GM20000 (cell line): ENCODE data around the gene SLC4A8.

ENCODE experiments used
- DNase-seq: peaks from one replicate; pipeline ENCODE4 v3.0.0; 2012; ENCODE audit warnings: low spot score
- TF ChIP-seq, protein P1 (sequence below): IDR thresholded peaks from 2 replicates; pipeline ENCODE4 v1.5.1; 2012; ENCODE audit warnings: mild to moderate bottlenecking, control low read depth; ENCODE audit errors: extremely low read depth, missing control alignments

The SLC4A8 gene

DNA sequence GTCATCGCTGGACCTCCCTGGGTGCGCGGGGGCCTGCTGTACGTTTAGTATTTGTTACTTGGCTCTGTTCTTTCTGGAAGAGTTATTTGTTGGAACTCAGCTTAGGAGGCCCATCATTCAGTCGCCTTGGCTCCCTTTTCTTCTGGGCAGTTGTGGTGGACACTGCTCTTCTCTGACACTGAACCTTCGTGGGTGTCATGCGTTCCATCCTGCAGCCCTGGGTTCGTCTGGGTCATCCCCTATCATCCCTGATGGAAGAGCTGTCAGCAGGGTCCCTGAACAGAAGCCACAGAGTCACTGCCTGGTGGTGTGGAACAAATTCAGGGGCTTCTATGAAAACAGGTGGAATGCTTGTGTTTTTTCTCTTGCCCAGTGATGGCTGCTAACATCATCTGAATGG lies 113.5 kb downstream of the SLC4A8 start:
- no peak for DNase-seq
- TF ChIP-seq, protein P1, sequence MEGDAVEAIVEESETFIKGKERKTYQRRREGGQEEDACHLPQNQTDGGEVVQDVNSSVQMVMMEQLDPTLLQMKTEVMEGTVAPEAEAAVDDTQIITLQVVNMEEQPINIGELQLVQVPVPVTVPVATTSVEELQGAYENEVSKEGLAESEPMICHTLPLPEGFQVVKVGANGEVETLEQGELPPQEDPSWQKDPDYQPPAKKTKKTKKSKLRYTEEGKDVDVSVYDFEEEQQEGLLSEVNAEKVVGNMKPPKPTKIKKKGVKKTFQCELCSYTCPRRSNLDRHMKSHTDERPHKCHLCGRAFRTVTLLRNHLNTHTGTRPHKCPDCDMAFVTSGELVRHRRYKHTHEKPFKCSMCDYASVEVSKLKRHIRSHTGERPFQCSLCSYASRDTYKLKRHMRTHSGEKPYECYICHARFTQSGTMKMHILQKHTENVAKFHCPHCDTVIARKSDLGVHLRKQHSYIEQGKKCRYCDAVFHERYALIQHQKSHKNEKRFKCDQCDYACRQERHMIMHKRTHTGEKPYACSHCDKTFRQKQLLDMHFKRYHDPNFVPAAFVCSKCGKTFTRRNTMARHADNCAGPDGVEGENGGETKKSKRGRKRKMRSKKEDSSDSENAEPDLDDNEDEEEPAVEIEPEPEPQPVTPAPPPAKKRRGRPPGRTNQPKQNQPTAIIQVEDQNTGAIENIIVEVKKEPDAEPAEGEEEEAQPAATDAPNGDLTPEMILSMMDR = no peak

GRCh38 chr12:51538599-51538998 lies 114.0 kb downstream of the SLC4A8 start:
- TF ChIP-seq, protein P1 = no peak

DNA sequence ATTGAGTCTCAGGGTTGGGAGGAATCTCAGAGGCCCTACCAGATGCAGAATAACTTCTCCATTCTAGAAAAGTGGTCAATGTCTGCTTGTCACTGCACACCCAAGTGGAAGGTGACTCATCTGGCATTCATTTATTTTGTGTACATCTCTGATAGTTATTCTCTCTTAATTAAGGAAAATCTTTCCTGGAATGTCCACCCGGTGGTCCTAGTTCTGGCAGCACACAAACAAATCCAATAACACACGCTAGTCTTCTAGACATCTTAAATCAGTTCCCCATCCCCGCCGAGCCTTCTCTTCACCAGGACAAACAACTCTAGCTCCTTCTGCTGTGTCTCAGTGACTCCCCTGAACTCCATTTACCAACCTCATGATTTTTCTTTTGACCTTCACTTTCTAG lies 116.4 kb downstream of the SLC4A8 start:
- TF ChIP-seq, protein P1 = no peak
- DNase-seq = no peak

More at GRCh38 chr12:51538599-51538998, 114.0 kb downstream of the SLC4A8 start:
- DNase-seq = no peak

GRCh38 chr12:51546097-51546496 lies 121.5 kb downstream of the SLC4A8 start:
- DNase-seq = no peak
- TF ChIP-seq, protein P1 = no peak

- TF ChIP-seq, protein P1 = no peak
- no peak for DNase-seq
These were observed 123.0 kb downstream of the SLC4A8 start for GRCh38 chr12:51547606-51548005.

GRCh38 chr12:51548241-51548640 lies 123.6 kb downstream of the SLC4A8 start:
- TF ChIP-seq, protein P1 = no peak
- DNase-seq = no peak

DNA sequence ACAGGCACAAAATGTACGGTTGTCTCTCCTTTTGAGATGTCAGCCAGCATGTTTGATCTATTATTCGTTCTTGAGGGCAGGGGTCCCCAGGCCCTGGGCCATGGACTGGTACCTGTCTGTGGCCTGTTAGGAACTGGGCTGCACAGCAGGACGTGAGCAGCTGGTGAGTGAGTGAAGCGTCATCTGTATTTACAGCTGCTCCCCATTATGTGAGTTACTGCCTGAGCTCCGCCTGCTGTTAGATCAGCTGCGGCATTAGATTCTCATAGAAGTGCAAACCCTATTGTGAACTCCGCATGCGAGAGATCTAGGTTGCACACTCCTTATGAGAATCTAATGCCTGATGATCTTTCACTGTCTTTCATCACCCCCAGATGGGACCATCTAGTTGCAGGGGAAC lies 125.0 kb downstream of the SLC4A8 start:
- TF ChIP-seq, protein P1 = no peak
- no peak for DNase-seq
